HepG2 (cell line): ENCODE measurements around the gene SATB1. TPM values are rescaled to one million over a fixed set of nuclear protein-coding genes. Genes with fewer than 3 reads are reported as not detected.

Experiments used
- ATAC-seq: fragments of 200-7000 bp; cut with Tn5 transposase; 3 replicates; pipeline ENCODE4 v1.9.1; 2020; ENCODE audit warnings: mild to moderate bottlenecking, moderate library complexity
- BruUV-seq: library from RNA; stranded (reverse); fragments of 400-500 nt; replicated peaks from 2 replicates; lab custom pipeline; 2021; lab: Mats Ljungman, UMichigan
- CTCF ChIA-PET: fragments of 300-600 bp; formaldehyde crosslinking; extraction: SDS; loops from one replicate; lab custom pipeline; 2021; ENCODE audit warnings: low total read pairs, inconsistent platforms, low intra/inter-chr PET ratio; lab: Yijun Ruan, JAX
- POLR2A ChIA-PET: fragments of 350-600 bp; sonication (Branson Sonifier 250); formaldehyde crosslinking; loops from one replicate; lab custom pipeline; 2020; ENCODE audit warnings: antibody characterized with exemption, inconsistent platforms; lab: Yijun Ruan, JAX
- DNase-seq: peaks from one replicate; pipeline ENCODE4 v3.0.0-alpha.2; 2015; ENCODE audit warnings: low spot score
- FAIRE-seq: peaks from 3 replicates; lab custom pipeline; 2011; peaks lifted over from hg19 to GRCh38; lab: Jason Lieb, UNC
- H2AFZ ChIP-seq: one replicate; pipeline ENCODE4 v1.6.1; 2011; ENCODE audit warnings: low read length, inconsistent platforms
- H3K27ac ChIP-seq: fragments of 300-600 bp; 3 replicates; pipeline ENCODE4 v1.8.0; 2011; ENCODE audit warnings: mixed run types, mild to moderate bottlenecking, mixed read lengths, low read length, inconsistent platforms; ENCODE audit not compliant: insufficient read depth; ENCODE audit errors: extremely low read length
- H3K27me3 ChIP-seq, 2 experiments: fragments of 200-600 bp in 1 of 2; 2 replicates in 1 of 2; 3 replicates in 1 of 2; pipeline versions ENCODE4 v1.6.0 to v1.8.0; 2011; ENCODE audit warnings: low read length in 2 of 2, mild to moderate bottlenecking in 2 of 2, moderate library complexity in 2 of 2, inconsistent platforms in 1 of 2; ENCODE audit not compliant: insufficient read depth in 2 of 2, control insufficient read depth in 1 of 2
- H3K36me3 ChIP-seq, 2 experiments: fragments of 200-600 bp in 1 of 2; replicated peaks in 1 of 2; 2 replicates in 1 of 2; 3 replicates in 1 of 2; pipeline versions ENCODE4 v1.5.1 to v1.8.0; 2011; ENCODE audit warnings: low read length in 2 of 2, inconsistent platforms in 1 of 2; ENCODE audit not compliant: insufficient read depth in 2 of 2, control insufficient read depth in 1 of 2
- H3K4me1 ChIP-seq: 2 replicates; pipeline ENCODE4 v1.5.1; 2012; ENCODE audit warnings: low read length, inconsistent platforms; ENCODE audit not compliant: insufficient read depth
- H3K4me2 ChIP-seq: 2 replicates; pipeline ENCODE4 v1.6.0; 2011; ENCODE audit warnings: low read depth, low read length, inconsistent platforms
- H3K4me3 ChIP-seq, 3 experiments: fragments of 200-600 bp in 1 of 3; sonication (generic), shearing (Covaris generic) in 1 of 3; replicated peaks in 1 of 3; 2 replicates each; pipeline ENCODE4 v1.5.1; 2011 to 2016; ENCODE audit warnings: low read length in 3 of 3, inconsistent platforms in 2 of 3, low read depth in 2 of 3, mild to moderate bottlenecking in 2 of 3, control low read depth in 1 of 3, mixed read lengths in 1 of 3; ENCODE audit not compliant: insufficient read depth in 1 of 3
- H3K79me2 ChIP-seq: one replicate; pipeline ENCODE4 v1.6.1; 2011; ENCODE audit warnings: low read length, inconsistent platforms; ENCODE audit not compliant: insufficient read depth
- H3K9ac ChIP-seq: 2 replicates; pipeline ENCODE4 v1.6.0; 2011; ENCODE audit warnings: mild to moderate bottlenecking, low read depth, low read length, inconsistent platforms; ENCODE audit not compliant: insufficient read depth
- H3K9me3 ChIP-seq: 2 replicates; pipeline ENCODE4 v1.5.1; 2012; ENCODE audit warnings: mild to moderate bottlenecking, low read length
- H4K20me1 ChIP-seq: 2 replicates; pipeline ENCODE4 v1.6.0; 2011; ENCODE audit warnings: inconsistent platforms, mild to moderate bottlenecking, low read length, moderate library complexity; ENCODE audit not compliant: insufficient read depth
- ATRX ChIP-seq: sonication (generic); formaldehyde crosslinking; IDR thresholded peaks from 2 replicates; pipeline ENCODE4 v1.4.0; 2020; ENCODE audit warnings: missing genetic modification reagents, borderline replicate concordance
- CREM ChIP-seq, 2 experiments: sonication (generic) in 1 of 2; formaldehyde crosslinking in 1 of 2; IDR thresholded peaks; 2 replicates each; pipeline versions ENCODE4 v1.4.0 to v1.6.1; 2016 to 2020; ENCODE audit warnings: antibody characterized with exemption in 1 of 2, mild to moderate bottlenecking in 1 of 2, missing genetic modification reagents in 1 of 2
- HES4 ChIP-seq: sonication (generic); formaldehyde crosslinking; IDR thresholded peaks from 2 replicates; pipeline ENCODE4 v1.9.0; 2021; ENCODE audit warnings: mild to moderate bottlenecking, missing genetic modification reagents, borderline replicate concordance
- NCOA1 ChIP-seq: sonication (generic); formaldehyde crosslinking; IDR thresholded peaks from 2 replicates; pipeline ENCODE4 v1.9.0; 2021; ENCODE audit warnings: missing genetic modification reagents
- NCOA5 ChIP-seq: sonication (generic); formaldehyde crosslinking; IDR thresholded peaks from 2 replicates; pipeline ENCODE4 v1.4.0; 2020; ENCODE audit warnings: missing genetic modification reagents
- NFE2L1 ChIP-seq: sonication (generic); formaldehyde crosslinking; IDR thresholded peaks from 2 replicates; pipeline ENCODE4 v1.4.0; 2020; ENCODE audit warnings: missing genetic modification reagents, mild to moderate bottlenecking, borderline replicate concordance
- RFXANK ChIP-seq: IDR thresholded peaks from 2 replicates; pipeline ENCODE4 v1.6.1; 2016
- YEATS4 ChIP-seq: sonication (generic); formaldehyde crosslinking; IDR thresholded peaks from 2 replicates; pipeline ENCODE4 v1.4.0; 2020; ENCODE audit warnings: missing genetic modification reagents, borderline replicate concordance
- ZFP36L1 ChIP-seq: sonication (generic); formaldehyde crosslinking; IDR thresholded peaks from 2 replicates; pipeline ENCODE4 v1.8.0; 2022; ENCODE audit warnings: mild to moderate bottlenecking, missing genetic modification reagents, moderate library complexity
- ZNF143 ChIP-seq: sonication (generic); formaldehyde crosslinking; IDR thresholded peaks from 2 replicates; pipeline ENCODE4 v1.4.0; 2020; ENCODE audit warnings: missing genetic modification reagents
- ZNF234 ChIP-seq: sonication (generic); formaldehyde crosslinking; conservative IDR thresholded peaks from 2 replicates; pipeline ENCODE4 v1.5.1; 2020; ENCODE audit warnings: mild to moderate bottlenecking, missing genetic modification reagents
- ZNF510 ChIP-seq: sonication (generic); formaldehyde crosslinking; IDR thresholded peaks from 2 replicates; pipeline ENCODE4 v1.4.0; 2020; ENCODE audit warnings: low read depth, mild to moderate bottlenecking, missing genetic modification reagents
- ZNF75D ChIP-seq: sonication (generic); formaldehyde crosslinking; IDR thresholded peaks from 2 replicates; pipeline ENCODE4 v1.8.1; 2023; ENCODE audit warnings: missing genetic modification reagents, mild to moderate bottlenecking, borderline replicate concordance
- WGBS: methylation state at CpG from one replicate; pipeline ENCODE4 v1.1.6; 2017; ENCODE audit warnings: low lambda C conversion rate; 5-methylcytosine and 5-hydroxymethylcytosine counted together
- in situ Hi-C: cut with HindIII; loops from 2 replicates; pipeline ENCODE4 v1.10.0; 2017; ENCODE audit warnings: low pct_unique_long_range_greater_than_20kb; ENCODE audit not compliant: extremely low pct_ligation_motif_present
- intact Hi-C: fragments of 100-400 bp; cut with micrococcal nuclease; formaldehyde crosslinking; loops from one replicate; pipeline ENCODE4 v1.10.0; 2022; ENCODE audit not compliant: unreplicated experiment
- polyA plus RNA-seq, 8 experiments: library from polyadenylated mRNA; depleted of rRNA in 3 of 8; stranded (reverse) in 7 of 8; unstranded in 1 of 8; fragments of >200 nt; fragmentation: Illumina TruSeq in 4 of 8; extraction: Trizol in 4 of 8; gene quantifications; 2 replicates each; pipeline versions ENCODE4 v1.2.1 to v1.2.3, GENCODE V29; 2011 to 2016; ENCODE audit warnings: low read depth in 4 of 8, missing spikeins in 1 of 8, mixed read lengths in 1 of 8; ENCODE audit not compliant: insufficient read depth in 1 of 8
- total RNA-seq, 5 experiments: library from RNA; depleted of rRNA; stranded (reverse); fragments of >200 nt; fragmentation: Illumina TruSeq; extraction: Trizol; gene quantifications; 2 replicates each; pipeline ENCODE4 v1.2.3, GENCODE V29; 2016; ENCODE audit warnings: low read depth in 1 of 5
- TF ChIP-seq, protein P1 (sequence below): sonication (generic); formaldehyde crosslinking; IDR thresholded peaks from 2 replicates; pipeline ENCODE4 v1.4.0; 2020; ENCODE audit warnings: mild to moderate bottlenecking, missing genetic modification reagents
- TF ChIP-seq, protein P2 (sequence below): sonication (generic); formaldehyde crosslinking; IDR thresholded peaks from 2 replicates; pipeline ENCODE4 v1.4.0; 2020; ENCODE audit warnings: missing genetic modification reagents, borderline replicate concordance
- TF ChIP-seq, protein P3 (sequence below), 2 experiments: fragments of 450-650 bp in 1 of 2; sonication (generic) in 1 of 2; formaldehyde crosslinking; IDR thresholded peaks; 2 replicates each; pipeline versions ENCODE4 v1.5.0 to v1.8.0; 2020 to 2022; ENCODE audit warnings: mild to moderate bottlenecking in 1 of 2, missing genetic modification reagents in 1 of 2

SATB1 gene
- total and polyA plus RNA-seq, 2 of the 13 experiments (the other 11 are each of a cell fraction or from before 2014, with no cell fraction given), result 0.03 TPM; not detected in 1

DNA sequence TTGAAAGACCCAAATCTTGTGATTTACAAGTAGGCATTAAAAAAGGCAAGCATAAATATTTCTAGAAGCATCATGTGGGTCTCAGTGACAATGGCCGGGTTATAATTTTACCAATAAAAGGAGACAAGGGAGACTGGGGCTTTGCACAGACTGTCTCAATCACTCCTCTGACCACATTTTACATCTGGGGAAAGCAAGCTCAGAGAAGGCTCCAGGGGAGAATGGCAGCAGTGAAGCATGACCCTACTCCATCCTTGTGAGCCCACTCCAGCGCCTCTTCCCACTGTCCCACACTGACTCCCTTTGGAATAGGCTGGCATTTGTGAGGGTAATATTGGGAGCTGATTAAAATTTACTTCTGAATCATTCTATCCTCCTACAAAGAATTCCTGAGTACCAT is 61.8 kb downstream of the SATB1 start:
- ATAC-seq, result no peak
- BruUV-seq, result no TSS peak
- H3K4me1 ChIP-seq, result no peaks in the 10 kb centered on the region

More for the DNA sequence above, 61.8 kb downstream of the SATB1 start:
- H3K4me2 ChIP-seq, result no peak overlapping the region
- H3K27me3 ChIP-seq, result no peaks in the 10 kb centered on the region
- H2AFZ ChIP-seq, result no peak overlapping the region
- H3K4me3 ChIP-seq, result no peak overlapping the region
- WGBS, result 3% methylated on average over 2 of the region's 2 CpGs
- no peak overlapping the region for H3K9ac ChIP-seq
- intact Hi-C loops, result no loop called here
- no peaks in the 10 kb centered on the region for H3K79me2 ChIP-seq
- ChIA-PET CTCF (no interaction called here), POLR2A (no interaction called here)
- in situ Hi-C loops, result no loop called here
- no peak for TF ChIP-seq ZNF143 (CRISPR knock-in tag)
- TF ChIP-seq, protein P1, sequence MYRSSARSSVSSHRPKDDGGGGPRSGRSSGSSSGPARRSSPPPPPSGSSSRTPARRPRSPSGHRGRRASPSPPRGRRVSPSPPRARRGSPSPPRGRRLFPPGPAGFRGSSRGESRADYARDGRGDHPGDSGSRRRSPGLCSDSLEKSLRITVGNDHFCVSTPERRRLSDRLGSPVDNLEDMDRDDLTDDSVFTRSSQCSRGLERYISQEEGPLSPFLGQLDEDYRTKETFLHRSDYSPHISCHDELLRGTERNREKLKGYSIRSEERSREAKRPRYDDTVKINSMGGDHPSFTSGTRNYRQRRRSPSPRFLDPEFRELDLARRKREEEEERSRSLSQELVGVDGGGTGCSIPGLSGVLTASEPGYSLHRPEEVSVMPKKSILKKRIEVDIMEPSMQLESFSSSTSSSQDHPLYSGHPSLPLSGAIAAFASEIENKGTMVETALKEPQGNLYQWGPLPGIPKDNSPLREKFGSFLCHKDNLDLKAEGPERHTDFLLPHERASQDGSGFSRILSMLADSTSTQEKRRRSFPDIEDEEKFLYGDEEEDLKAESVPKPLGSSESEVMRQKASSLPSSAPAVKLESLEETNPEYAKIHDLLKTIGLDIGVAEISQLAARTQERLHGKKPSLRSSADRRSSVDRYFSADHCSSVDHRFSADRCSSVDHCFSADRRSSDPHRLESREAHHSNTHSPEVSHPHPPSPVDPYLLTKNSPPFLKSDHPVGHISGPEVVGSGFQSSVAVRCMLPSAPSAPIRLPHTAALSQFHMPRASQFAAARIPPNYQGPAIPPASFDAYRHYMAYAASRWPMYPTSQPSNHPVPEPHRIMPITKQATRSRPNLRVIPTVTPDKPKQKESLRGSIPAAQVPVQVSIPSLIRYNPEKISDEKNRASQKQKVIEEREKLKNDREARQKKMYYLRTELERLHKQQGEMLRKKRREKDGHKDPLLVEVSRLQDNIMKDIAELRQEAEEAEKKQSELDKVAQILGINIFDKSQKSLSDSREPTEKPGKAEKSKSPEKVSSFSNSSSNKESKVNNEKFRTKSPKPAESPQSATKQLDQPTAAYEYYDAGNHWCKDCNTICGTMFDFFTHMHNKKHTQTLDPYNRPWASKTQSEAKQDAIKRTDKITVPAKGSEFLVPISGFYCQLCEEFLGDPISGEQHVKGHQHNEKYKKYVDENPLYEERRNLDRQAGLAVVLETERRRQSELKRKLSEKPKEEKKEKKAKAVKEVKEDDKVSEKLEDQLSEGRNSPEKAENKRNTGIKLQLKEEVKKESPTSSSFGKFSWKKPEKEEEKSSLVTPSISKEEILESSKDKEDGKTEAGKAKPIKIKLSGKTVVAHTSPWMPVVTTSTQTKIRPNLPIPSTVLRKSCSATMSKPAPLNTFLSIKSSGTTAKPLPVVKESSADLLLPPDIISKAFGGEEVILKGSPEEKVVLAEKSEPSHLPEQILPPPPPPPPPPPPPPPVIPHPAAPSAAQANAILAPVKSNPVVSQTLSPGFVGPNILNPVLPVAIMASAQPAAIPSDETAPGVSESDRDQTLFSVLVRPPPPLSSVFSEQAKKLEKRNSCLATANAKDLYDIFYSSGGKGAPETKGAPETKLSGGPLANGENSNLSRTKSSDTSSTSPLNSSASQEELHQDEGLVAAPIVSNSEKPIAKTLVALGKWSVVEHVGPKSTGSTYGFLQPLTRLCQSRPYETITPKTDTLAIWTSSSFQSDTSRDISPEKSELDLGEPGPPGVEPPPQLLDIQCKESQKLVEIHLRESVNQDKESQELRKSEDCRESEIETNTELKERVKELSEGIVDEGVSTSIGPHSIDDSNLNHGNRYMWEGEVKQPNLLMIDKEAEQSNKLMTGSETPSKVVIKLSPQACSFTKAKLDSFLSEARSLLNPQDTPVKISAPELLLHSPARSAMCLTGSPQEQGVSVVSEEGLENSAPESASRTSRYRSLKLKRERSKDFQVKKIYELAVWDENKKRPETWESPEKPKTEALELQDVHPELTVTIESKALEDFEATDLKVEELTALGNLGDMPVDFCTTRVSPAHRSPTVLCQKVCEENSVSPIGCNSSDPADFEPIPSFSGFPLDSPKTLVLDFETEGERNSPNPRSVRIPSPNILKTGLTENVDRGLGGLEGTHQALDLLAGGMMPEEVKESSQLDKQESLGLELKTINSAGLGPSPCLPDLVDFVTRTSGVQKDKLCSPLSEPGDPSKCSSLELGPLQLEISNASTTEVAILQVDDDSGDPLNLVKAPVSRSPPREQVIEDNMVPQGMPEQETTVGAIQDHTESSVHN (CRISPR knock-in tag), result no peak
- TF ChIP-seq, protein P2, sequence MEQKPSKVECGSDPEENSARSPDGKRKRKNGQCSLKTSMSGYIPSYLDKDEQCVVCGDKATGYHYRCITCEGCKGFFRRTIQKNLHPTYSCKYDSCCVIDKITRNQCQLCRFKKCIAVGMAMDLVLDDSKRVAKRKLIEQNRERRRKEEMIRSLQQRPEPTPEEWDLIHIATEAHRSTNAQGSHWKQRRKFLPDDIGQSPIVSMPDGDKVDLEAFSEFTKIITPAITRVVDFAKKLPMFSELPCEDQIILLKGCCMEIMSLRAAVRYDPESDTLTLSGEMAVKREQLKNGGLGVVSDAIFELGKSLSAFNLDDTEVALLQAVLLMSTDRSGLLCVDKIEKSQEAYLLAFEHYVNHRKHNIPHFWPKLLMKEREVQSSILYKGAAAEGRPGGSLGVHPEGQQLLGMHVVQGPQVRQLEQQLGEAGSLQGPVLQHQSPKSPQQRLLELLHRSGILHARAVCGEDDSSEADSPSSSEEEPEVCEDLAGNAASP (CRISPR knock-in tag), result no peak
- no peak for TF ChIP-seq NCOA5
- TF ChIP-seq HES4 (CRISPR knock-in tag), result no peak
- TF ChIP-seq ZNF510 (CRISPR knock-in tag), result no peak
- no peak for TF ChIP-seq ZNF234
- no peak for TF ChIP-seq ZFP36L1
- TF ChIP-seq ATRX (CRISPR knock-in tag), result no peak
- TF ChIP-seq NFE2L1 (CRISPR knock-in tag), result no peak
- no peak for TF ChIP-seq CREM (IDR thresholded peaks at IDR 0.05)
- TF ChIP-seq CREM (CRISPR knock-in tag; IDR thresholded peaks at IDR 0.05), result no peak
- TF ChIP-seq, protein P3, sequence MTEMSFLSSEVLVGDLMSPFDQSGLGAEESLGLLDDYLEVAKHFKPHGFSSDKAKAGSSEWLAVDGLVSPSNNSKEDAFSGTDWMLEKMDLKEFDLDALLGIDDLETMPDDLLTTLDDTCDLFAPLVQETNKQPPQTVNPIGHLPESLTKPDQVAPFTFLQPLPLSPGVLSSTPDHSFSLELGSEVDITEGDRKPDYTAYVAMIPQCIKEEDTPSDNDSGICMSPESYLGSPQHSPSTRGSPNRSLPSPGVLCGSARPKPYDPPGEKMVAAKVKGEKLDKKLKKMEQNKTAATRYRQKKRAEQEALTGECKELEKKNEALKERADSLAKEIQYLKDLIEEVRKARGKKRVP (CRISPR knock-in tag; IDR thresholded peaks at IDR 0.05), result no peak
- TF ChIP-seq RFXANK (CRISPR knock-in tag), result no peak
- TF ChIP-seq NCOA1, result no peak
- TF ChIP-seq YEATS4 (CRISPR knock-in tag), result no peak
- no peak for TF ChIP-seq ZNF75D (CRISPR knock-in tag)
- H3K36me3 ChIP-seq, result no peaks in the 10 kb centered on the region
- DNase-seq (no peak), FAIRE-seq (no peak)
- H3K27ac ChIP-seq, result no peak overlapping the region
- H4K20me1 ChIP-seq, result no peaks in the 10 kb centered on the region
- H3K9me3 ChIP-seq, result no peaks in the 10 kb centered on the region
